ENCODE measurements around the gene CLPTM1.
"Not testable (repeated sequence)": the region's sequence is repeated elsewhere in the genome, so short reads cannot be mapped to it uniquely, and the experiment has no call there.

The CLPTM1 gene

DNA sequence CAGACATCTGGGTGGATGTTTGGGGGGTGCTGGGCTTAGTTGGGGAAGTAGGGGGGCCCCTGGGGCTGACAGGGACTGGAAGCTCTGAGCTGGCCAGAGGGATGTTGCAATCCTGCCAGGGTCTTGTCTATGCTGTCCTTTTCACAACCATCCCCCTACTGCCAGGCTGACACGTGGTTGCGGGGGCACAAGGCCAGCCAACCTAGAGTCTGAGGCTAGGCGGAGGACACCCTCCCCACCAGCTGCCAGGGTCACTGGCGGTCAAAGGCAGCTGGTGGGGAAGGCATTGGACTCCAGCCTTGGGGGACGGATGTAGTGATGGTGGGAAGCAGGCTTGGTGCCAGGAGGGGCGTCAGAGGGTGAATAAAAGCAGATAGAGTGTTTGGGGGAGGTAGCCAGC lies 42.3 kb upstream of the CLPTM1 start:
- TF ChIP-seq CTCF (IDR thresholded peaks at IDR 0.05; ENCODE audit: low read depth, low read length), result no peak
- no peak overlapping the region for H3K4me3 ChIP-seq (ENCODE audit: low read depth, low read length)
- in situ Hi-C loops (cut with HindIII; ENCODE audit: low sequenced_read_pairs), result no loop called here
- no peak for DNase-seq (ENCODE audit: low read depth, low spot score)

DNA sequence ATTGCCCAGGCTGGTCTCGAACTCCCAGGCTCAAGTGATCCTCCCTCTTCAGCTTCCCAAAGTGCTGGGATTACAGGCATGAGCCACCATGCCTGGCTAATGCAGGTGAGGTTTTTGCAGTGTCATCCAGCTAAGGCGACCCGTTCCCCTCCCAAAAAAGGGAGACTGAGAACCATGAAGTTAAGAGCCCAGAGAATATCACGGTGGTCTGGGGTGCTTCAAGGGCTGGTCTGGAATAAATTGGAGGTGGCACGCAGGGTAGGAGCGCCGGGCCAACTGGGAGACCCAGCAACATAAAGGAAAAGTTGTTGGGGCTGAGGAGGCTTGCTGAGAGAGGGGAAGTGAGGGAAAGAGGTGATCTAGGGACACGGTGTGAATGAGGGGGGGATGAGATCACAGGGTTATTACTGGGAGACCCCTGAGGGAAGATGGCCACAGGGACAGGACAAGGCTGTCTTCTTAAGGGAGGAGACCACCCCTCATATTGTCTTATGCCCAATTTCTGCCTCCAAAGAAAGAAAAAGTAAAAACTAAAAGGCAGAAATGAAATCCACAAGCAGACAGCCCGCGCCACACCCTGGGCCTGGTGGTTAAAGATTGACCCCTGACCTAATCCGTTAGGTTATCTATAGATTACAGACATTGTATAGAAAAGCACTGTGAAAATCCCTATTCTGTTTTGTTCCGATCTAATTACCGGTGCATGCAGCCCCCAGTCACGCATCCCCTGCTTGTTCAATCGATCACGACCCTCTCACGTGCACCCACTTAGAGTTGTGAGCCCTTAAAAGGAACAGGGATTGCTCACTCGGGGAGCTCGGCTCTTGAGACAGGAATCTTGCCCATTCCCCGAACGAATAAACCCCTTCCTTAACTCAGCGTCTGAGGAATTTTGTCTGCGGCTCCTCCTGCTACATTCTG lies 41.4 kb upstream of the CLPTM1 start:
- in situ Hi-C loops (cut with HindIII; ENCODE audit: low sequenced_read_pairs); H3K4me3 ChIP-seq (ENCODE audit: low read depth, low read length): not testable (repeated sequence)

GRCh38 chr19:44914433-44915206 lies 40.6 kb upstream of the CLPTM1 start, which contains the start of gene APOC1:
Gene APOC1 (plus strand): TSS chr19:44914608. CDS start chr19:44914892, 284 bp downstream.
- DNase-seq (ENCODE audit: low read depth, low spot score), result peak; percentile 81
- peak within 1 kb of the TSS; percentile 53 for H3K4me3 ChIP-seq (ENCODE audit: low read depth, low read length)
- in situ Hi-C loops (cut with HindIII; ENCODE audit: low sequenced_read_pairs), result not testable (repeated sequence)

More for the DNA sequence above, 41.4 kb upstream of the CLPTM1 start:
- not testable (repeated sequence) for DNase-seq (ENCODE audit: low read depth, low spot score)

DNA sequence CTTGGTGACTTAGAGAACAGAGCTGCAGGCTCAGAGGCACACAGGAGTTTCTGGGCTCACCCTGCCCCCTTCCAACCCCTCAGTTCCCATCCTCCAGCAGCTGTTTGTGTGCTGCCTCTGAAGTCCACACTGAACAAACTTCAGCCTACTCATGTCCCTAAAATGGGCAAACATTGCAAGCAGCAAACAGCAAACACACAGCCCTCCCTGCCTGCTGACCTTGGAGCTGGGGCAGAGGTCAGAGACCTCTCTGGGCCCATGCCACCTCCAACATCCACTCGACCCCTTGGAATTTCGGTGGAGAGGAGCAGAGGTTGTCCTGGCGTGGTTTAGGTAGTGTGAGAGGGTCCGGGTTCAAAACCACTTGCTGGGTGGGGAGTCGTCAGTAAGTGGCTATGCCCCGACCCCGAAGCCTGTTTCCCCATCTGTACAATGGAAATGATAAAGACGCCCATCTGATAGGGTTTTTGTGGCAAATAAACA lies 30.9 kb upstream of the CLPTM1 start:
- in situ Hi-C loops (cut with HindIII; ENCODE audit: low sequenced_read_pairs), result no loop called here
- H3K4me3 ChIP-seq (ENCODE audit: low read depth, low read length), result no peak overlapping the region
- no peak for TF ChIP-seq CTCF (IDR thresholded peaks at IDR 0.05; ENCODE audit: low read depth, low read length)
- DNase-seq (ENCODE audit: low read depth, low spot score), result no peak

GRCh38 chr19:44925114-44925891 lies 29.9 kb upstream of the CLPTM1 start:
- TF ChIP-seq CTCF (IDR thresholded peaks at IDR 0.05; ENCODE audit: low read depth, low read length), result no peak
- in situ Hi-C loops (cut with HindIII; ENCODE audit: low sequenced_read_pairs), result no loop called here
- peak; percentile 18 for DNase-seq (ENCODE audit: low read depth, low spot score)
- no peak overlapping the region for H3K4me3 ChIP-seq (ENCODE audit: low read depth, low read length)

DNA sequence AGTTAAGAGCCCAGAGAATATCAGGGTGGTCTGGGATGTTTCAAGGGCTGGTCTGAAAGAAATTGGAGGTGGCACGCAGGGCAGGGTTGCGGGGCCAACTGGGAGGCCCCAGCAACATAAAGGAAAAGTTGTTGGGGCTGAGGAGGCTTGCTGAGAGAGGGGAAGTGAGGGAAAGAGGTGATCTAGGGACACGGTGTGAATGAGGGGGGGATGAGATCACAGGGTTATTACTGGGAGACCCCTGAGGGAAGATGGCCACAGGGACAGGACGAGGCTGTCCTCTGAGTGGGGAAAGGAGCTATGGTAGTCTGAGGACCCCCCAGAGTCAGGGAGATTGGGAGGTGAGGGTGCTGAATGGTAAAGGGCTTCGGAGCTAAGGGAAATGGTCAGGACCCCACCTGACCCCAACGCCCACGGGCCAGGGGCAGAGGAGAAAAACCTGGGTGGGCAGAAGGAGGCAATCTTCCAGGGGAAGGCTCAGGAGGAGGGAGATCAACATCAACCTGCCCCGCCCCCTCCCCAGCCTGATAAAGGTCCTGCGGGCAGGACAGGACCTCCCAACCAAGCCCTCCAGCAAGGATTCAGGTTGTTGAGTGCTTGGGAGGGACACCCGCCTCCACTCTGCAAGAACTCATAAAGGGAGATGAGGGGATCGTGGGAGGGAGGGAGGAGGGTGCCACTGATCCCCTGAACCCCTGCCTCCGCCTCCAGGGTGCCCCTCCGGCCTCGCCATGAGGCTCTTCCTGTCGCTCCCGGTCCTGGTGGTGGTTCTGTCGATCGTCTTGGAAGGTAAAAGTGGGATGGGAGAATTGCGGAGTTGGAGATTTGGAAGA lies 28.7 kb upstream of the CLPTM1 start:
- DNase-seq (ENCODE audit: low read depth, low spot score); in situ Hi-C loops (cut with HindIII; ENCODE audit: low sequenced_read_pairs); H3K4me3 ChIP-seq (ENCODE audit: low read depth, low read length): not testable (repeated sequence)

DNA sequence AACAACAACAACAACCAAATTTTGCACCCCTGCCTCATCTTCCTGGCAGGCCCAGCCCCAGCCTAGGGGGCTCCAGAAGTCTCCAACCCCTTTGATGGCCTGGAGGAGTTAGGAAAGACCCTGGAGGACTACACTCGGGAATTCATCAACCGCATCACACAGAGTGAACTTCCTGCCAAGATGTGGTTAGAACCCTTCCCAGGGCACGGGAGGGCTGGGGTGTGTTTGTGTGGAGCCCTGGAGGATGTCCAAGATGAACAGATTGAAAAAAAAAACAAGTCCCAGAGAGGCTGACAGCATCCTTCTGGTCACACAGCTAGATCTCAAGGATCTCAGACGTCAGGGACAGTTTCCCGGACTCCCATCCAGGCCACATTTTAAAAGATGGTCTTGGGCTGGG lies 27.4 kb upstream of the CLPTM1 start:
- H3K4me3 ChIP-seq (ENCODE audit: low read depth, low read length), result no peak overlapping the region
- DNase-seq (ENCODE audit: low read depth, low spot score), result peak; percentile 63
- no peak for TF ChIP-seq CTCF (IDR thresholded peaks at IDR 0.05; ENCODE audit: low read depth, low read length)
- in situ Hi-C loops (cut with HindIII; ENCODE audit: low sequenced_read_pairs), result no loop called here

All from astrocyte of the spinal cord (primary cell).